ENCODE data around the gene RASSF1.
A peak's percentile ranks its signal among the peaks of the same experiment; 100 is the strongest.

Gene RASSF1

DNA sequence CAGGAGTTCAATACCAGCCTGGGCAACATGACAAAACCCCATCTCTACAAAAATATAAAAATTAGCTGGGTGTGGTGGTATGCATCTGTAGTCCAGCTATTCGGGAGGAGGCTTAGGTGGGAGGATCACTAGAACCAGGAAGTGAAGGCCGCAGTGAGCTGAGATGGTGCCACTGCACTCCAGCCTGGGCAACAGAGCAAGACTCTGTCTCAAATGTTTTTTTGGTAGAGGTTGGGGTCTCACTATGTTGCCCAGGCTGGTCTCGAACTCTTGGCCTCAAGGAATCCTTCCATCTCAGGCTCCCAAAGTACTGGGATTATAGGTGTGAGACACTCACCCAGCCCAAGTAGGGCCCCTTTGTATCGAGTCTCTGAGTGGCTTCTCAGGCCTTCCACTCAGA lies 46.5 kb downstream of the RASSF1 start:
- TF ChIP-seq, protein P1, sequence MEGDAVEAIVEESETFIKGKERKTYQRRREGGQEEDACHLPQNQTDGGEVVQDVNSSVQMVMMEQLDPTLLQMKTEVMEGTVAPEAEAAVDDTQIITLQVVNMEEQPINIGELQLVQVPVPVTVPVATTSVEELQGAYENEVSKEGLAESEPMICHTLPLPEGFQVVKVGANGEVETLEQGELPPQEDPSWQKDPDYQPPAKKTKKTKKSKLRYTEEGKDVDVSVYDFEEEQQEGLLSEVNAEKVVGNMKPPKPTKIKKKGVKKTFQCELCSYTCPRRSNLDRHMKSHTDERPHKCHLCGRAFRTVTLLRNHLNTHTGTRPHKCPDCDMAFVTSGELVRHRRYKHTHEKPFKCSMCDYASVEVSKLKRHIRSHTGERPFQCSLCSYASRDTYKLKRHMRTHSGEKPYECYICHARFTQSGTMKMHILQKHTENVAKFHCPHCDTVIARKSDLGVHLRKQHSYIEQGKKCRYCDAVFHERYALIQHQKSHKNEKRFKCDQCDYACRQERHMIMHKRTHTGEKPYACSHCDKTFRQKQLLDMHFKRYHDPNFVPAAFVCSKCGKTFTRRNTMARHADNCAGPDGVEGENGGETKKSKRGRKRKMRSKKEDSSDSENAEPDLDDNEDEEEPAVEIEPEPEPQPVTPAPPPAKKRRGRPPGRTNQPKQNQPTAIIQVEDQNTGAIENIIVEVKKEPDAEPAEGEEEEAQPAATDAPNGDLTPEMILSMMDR (IDR thresholded peaks at IDR 0.05; ENCODE audit: low read depth, low read length) = no peak
- H3K4me3 ChIP-seq (ENCODE audit: low read depth, low read length) = no peak overlapping the region
- in situ Hi-C loops (cut with HindIII; ENCODE audit: low sequenced_read_pairs) = no loop called here
- DNase-seq (ENCODE audit: low read depth, low spot score) = no peak

DNA sequence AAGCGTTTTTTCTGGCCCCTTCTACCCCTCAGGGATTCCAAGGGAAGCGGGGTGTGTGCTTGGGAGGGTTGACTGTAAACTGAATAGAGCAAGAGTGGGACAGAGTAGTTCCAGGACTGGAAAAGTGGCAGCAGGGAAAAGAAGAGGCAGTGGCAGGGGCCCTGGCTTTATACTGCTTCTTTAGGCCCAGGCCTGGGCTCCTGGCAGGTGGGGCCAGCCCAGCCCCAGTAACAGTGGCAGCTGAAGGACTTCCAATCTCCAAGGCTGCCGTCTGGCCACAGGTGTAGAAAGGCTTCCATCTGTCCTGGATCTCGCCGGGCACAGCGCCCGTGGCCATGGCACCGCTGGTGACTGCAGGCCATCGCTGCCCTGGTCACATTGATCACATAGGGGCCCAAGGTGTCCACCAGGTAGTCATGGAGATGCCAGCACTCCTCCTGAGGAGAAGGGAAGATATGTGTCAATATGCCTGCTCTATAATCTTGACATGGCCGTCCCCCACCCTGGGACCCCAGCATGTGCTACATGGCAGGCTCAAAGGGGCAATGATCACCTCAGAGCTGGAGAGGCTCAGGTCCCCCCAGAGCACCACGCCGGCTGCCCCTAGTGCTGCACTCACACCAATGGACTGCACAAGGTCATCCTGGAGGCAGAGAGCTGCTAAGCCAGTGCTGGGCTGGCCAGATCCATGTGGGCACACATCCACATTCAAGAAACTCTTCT lies 47.4 kb downstream of the RASSF1 start:
- TF ChIP-seq, protein P1 (IDR thresholded peaks at IDR 0.05; ENCODE audit: low read depth, low read length) = no peak
- in situ Hi-C loops (cut with HindIII; ENCODE audit: low sequenced_read_pairs) = no loop called here
- no peak for DNase-seq (ENCODE audit: low read depth, low spot score)
- H3K4me3 ChIP-seq (ENCODE audit: low read depth, low read length) = no peak overlapping the region

DNA sequence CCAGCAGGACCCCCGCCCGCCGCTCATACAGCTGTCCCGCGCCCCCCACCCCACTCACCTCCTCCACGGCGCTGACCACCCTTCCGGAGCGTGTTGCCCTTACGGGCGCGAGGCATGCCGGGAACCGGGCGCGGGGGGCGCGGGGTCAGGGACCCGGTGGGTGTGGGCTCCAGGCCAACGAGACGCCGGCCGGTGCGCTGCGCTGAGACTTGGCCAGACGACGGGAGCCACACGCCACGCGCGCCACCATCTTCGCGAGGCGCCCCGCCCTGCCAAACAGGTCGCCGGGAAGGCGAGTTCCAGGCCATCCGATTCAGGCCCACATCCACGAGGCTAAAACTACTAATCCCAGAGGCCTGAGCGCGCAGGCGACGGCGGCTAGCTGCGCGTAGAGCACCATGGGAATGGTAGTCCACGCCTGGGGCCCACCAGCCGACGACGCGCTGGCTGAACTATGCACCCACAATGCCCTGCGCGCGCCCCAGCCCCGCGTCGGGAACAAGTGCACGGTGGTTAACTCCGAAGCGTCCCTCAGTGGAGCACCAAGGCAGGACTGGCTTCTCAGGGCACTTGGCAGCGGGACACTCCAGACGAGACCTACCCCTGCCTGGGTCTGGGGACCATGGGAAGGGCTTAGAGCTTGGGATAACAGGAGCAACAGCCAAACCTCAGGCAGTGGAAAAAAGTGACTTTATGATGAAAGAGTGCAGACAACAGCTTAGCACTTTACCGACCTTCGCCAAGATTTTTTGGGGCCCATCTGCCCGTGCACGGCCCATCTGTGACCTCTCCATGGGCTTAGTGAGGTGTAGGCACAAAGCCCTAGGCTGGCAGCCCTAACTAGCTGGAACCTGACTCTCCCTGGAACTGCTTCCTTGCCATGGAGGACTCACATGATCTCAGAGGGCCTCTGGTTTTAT lies 48.2 kb downstream of the RASSF1 start, which contains the start of gene IFRD2:
TSS of gene IFRD2 (minus strand) at position 271 of the 920 bp plus-strand sequence. CDS start at position 116, 155 bp downstream.
- in situ Hi-C loops (cut with HindIII; ENCODE audit: low sequenced_read_pairs) = no loop called here
- peak within 1 kb of the TSS; percentile 92 for H3K4me3 ChIP-seq (ENCODE audit: low read depth, low read length)
- DNase-seq (ENCODE audit: low read depth, low spot score) = peak; percentile 98
- TF ChIP-seq, protein P1 (IDR thresholded peaks at IDR 0.05; ENCODE audit: low read depth, low read length) = no peak

DNA sequence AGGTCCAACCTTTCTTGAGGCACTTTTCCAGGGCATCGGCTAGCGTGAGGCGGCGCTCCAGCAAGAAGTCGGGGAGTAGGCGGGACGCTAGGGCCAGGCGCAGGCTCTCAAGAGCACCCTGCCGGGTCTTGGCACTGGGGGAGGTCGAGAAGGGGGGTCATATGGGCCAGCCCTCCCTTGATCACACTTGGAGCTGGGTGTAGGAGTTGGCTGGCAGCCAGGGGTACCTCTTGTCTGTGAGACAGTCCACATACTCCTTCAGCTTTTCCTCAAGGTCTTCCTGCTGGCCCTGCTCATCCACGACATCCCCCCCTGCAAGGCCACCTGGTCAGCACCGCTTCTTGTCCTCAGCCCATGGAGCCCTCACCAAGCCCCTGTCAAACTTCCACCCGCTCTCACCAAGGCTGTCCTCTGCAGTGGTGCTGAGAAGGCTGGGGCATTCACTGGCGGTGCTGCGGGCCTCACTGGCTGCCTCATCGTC lies 50.4 kb downstream of the RASSF1 start:
- TF ChIP-seq, protein P1 (IDR thresholded peaks at IDR 0.05; ENCODE audit: low read depth, low read length) = no peak
- no peak overlapping the region for H3K4me3 ChIP-seq (ENCODE audit: low read depth, low read length)
- DNase-seq (ENCODE audit: low read depth, low spot score) = no peak
- in situ Hi-C loops (cut with HindIII; ENCODE audit: low sequenced_read_pairs) = no loop called here

DNA sequence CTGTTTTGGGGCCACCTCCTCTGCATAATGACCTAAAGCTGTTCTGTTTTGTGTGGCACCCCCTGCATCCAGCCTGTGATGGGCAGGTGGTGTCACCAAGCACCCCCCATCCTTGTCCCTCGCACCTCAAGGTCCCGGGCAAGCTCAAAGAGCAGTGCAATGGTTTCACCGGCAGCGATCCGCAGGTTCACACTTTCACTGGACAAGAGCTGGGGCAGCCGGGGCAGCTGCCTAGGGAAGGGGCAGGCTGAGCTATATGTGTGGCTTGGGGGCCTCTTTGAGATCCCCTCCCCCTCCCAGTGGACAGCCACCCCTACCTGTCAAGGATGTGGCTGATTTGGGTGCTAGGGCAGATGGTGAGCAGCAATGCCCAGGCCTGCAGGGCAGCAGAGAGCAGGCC lies 51.5 kb downstream of the RASSF1 start:
- in situ Hi-C loops (cut with HindIII; ENCODE audit: low sequenced_read_pairs) = no loop called here
- no peak for DNase-seq (ENCODE audit: low read depth, low spot score)
- no peak overlapping the region for H3K4me3 ChIP-seq (ENCODE audit: low read depth, low read length)

More for the DNA sequence above, 51.5 kb downstream of the RASSF1 start:
- TF ChIP-seq, protein P1 (IDR thresholded peaks at IDR 0.05; ENCODE audit: low read depth, low read length) = no peak

All from astrocyte of the spinal cord (primary cell).